HT-29 (cell line): ENCODE measurements around the gene RIN3. TPM values are rescaled to one million over a fixed set of nuclear protein-coding genes. Genes with fewer than 3 reads are reported as not detected.

Source experiments
- DNase-seq: peaks from one replicate; pipeline ENCODE4 v3.0.0-alpha.2; 2015; ENCODE audit warnings: low spot score
- total RNA-seq: library from RNA; depleted of rRNA; stranded (reverse); fragments of >200 nt; shearing (Covaris generic); gene quantifications from 2 replicates; pipeline ENCODE4 v1.2.3, GENCODE V29; 2014

RIN3 gene
- total RNA-seq, 1 experiment from 2014 or later: not detected

- DNase-seq: no peak
Measured at GRCh38 chr14:92555465-92556111, 42.0 kb downstream of the RIN3 start.

- no peak for DNase-seq
Measured at GRCh38 chr14:92556255-92556741, 42.7 kb downstream of the RIN3 start.

DNA sequence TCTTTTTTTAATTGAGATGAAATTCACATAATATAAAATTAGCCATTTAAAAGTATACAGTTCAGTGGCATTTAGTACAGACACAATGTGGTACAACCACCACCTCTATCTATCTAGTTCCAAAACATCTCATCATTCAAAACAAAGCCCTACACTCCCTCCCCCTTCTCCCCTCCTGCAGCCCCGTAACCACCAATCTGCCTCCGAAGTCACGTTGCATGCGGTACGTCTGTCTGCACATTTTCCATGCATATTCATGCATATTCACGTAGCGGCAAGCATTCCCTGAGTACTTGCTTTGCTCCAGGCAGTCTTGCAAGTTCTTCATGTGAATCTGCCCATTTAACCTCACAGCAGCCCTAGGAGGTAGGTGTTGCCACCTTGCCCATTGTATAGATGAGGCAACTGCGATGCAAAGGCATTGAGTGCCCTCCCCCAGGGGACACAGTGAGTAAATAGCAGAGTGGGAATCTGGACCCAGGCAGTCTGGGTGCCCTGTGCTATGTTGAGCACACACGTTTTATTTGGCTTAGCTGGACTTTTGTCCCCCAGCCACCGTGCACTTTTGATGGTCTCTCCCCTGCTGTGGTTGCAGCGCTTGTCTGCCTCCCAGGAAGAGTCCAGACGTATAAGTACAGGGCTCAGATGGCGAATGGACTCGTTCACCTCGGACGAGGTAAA lies 43.4 kb downstream of the RIN3 start:
- DNase-seq: no peak

DNA sequence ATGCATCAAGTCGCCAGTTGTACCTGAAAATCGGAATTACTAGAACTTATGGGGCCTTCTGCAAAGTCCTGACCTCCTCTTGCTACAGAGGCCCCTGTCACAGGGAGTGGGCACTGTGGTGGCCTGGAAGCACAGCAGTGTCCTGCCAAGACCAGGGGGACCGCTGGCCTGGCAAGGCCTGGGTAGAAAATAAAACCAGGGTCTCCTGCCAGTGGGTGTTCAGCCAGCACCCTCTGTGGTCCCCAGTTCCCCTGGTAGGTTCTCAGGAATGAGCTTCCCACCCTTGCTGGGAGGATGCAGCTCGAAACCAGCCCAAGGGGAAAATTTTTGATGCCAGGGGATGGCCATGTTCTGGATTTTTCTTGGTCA lies 43.9 kb downstream of the RIN3 start:
- no peak for DNase-seq

- DNase-seq: no peak
Measured at GRCh38 chr14:92558319-92558718, 44.7 kb downstream of the RIN3 start.

- no peak for DNase-seq
Measured at GRCh38 chr14:92559486-92559885, 45.9 kb downstream of the RIN3 start.

- no peak for DNase-seq
Measured at GRCh38 chr14:92560106-92560865, 46.7 kb downstream of the RIN3 start.

DNA sequence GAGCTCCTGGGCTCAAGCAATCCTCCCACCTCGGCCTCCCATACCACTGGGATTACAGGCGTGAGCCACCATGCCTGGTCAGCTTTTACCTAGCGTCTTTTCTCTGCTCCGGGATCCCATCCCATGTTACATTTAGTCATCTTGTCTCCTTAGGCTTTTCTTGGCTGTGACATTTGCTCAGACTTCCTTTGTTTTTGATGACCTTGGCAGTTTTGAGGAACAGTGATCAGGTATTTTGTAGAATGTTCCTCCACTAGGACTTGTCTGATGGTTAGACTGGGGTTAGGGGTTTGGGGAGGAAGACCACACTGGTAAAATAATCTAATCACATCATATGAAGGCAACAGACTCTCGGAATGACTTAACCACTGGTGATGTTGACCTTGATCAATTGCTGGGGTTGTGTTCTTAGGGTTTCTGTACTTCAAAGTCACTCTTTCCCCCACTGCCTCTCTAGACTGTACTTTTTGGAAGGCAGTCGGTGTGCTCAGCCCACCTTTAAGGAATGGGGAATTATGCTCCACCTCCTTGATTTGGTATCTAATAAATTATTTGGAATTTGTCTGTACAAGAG lies 48.4 kb downstream of the RIN3 start:
- no peak for DNase-seq

DNA sequence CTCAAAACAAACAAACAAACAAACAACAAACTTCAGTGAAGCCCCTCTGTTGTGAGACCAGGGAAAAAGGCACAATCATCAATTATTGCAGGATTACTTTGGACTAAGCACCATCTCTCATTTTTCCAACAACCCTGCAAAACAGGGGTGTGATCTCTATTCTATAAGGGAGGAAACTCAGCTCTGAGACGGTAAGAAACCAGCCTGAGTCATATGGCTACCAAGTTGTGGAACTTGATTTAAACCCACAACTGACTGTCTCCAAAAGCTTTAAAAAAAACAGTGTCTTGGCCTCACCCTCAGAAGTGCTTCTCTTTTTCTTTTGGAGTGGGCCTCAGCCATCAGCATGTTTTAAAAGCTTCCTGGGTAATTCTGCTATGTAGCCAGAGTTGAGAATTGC lies 49.8 kb downstream of the RIN3 start:
- DNase-seq: no peak

GRCh38 chr14:92563765-92564285 lies 50.2 kb downstream of the RIN3 start:
- no peak for DNase-seq

- no peak for DNase-seq
Measured at GRCh38 chr14:92564344-92565039, 50.9 kb downstream of the RIN3 start.

DNA sequence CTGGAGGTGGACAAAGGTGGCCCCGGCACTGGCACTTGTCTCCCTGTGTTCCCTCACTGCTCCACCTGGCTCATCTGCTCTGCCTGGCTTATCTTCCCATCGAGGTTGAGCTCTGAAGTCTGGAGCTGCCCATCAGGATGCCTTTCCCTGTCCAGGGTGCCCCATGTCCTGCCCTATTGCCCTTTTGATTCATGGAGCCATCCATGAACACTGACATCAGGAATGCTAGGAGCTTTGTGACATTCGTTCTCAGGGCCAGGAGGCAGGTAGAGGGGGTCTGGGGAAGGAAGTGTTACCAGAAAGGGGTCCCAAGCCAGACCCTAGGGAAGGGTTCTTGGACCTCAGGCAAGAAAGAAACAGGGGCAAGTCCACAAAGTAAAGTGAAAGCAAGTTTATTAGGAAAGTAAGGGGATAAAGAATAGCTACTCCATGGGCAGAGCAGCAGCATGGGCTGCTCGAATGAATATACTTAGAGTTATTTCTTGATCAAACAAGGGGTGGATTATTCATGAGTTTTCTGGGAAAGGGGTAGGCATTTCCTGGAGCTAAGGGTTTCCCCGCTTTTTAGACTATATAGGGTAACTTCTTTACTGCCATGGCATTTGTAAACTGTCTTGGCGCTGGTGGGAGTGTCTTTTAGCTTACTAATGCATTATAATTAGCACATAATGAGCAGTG lies 51.6 kb downstream of the RIN3 start:
- no peak for DNase-seq

DNA sequence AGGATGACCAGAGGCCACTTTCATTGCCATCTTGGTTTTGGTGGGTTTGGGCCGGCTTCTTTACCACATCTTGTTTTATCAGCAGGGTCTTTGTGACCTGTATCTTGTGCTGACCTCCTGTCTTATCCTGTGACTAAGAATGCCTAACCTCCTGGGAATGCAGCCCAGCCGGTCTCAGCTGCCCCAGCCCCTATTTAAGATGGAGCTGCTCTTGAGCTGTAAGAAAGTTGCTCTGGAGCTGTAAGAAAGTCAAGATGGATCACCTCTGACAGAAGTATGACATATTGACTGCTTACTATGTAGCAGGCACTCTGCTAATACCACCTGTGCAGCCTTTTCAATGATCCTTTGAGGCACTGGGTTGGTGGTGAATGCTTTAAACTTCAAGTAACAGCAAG lies 52.1 kb downstream of the RIN3 start:
- DNase-seq: no peak

DNA sequence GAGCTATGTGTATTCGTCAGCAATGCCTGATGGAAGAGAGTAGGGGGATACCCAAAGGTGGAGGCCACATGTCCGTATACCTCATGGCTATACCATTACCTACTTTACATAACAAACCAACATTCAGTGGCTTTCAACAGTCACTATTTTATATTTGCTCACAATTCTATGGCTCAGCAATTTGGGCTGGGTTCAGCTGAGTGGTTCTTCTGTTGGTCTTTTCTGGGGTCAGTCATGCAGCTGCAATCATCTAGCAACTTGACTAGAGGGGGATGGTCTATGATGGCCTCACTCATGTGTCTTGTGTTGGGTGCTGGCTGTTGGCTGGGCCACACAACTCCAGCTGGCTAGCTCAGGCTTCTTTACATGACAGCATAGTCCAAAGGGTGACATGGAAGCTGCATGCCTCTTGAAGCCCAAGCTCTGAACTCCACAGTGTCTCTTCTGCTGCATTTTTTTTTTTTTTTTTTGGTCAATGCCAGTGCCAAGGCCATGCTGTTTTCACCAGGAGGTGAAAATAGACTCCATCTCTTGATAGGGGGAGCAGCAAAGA lies 53.7 kb downstream of the RIN3 start:
- no peak for DNase-seq

GRCh38 chr14:92568621-92569479 lies 55.3 kb downstream of the RIN3 start:
- no peak for DNase-seq

- DNase-seq: no peak
Measured at GRCh38 chr14:92570674-92571262, 57.2 kb downstream of the RIN3 start.

DNA sequence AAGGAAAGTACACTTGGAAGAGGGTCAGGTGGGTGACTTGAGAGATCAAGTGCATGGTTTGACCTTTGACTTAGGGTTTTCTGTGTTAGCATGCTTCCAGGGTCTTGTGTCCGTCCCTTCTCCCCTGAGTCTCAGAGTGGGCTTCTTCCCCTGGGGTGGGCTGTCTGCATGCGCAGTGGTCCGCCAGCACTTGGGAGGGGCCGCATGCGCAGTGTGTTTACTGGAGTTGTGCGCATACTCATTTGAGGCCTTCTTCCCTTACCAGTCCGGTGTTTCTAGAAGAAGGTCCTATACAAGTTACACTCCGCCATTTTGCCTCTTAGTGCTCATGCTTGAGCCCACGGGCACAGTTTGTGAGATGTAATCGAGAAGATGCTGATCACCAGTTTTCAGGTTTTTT lies 58.5 kb downstream of the RIN3 start:
- DNase-seq: no peak

DNA sequence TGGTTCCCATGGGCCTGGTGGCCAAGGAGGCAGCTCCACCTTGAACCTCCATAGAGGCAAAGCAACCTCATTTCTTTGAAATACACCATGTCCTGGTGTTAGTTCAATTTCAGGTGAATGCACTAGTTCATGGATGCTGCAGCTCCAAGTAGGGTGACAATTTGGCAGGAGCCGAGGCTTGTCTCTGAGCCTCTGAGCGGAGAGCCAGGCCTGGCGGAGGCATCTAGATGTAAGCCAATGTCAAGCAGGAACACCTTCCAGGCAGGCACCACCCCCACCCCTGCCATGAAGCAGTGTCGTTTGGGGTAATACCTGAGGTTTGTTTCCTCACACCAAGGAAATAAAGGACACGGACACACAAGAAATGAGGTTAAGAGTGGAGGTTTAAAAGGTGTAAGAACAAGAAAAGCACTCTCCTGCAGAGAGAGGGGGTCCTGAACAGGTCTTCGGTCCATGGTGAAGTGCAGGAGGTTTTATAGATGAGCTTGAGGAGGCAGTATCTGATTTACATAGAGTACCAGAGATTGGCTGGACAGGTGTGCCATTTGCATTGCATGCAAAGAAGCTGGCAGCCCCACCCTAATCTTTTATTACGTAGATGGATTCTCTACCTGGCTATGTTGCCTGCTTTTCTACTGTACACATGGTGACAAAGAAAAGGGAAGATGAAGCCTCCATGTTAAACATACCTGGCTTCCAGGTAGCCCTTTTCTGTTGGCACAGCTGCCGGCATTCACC lies 60.3 kb downstream of the RIN3 start:
- no peak for DNase-seq
